SU-DHL-6 (cell line): ENCODE results near the gene L3MBTL4.

ENCODE experiments used
- H2AFZ ChIP-seq: fragments of 200-600 bp; sonication (generic); 2 replicates; pipeline ENCODE4 v1.6.1; 2014; ENCODE audit warnings: low read depth, mild to moderate bottlenecking, moderate library complexity, mixed read lengths, antibody characterized with exemption, low read length; ENCODE audit not compliant: severe bottlenecking
- H3F3A ChIP-seq: fragments of 200-600 bp; shearing (Covaris generic); 2 replicates; pipeline ENCODE4 v1.6.0; 2016; ENCODE audit warnings: antibody characterized with exemption, mild to moderate bottlenecking; ENCODE audit not compliant: insufficient read depth
- H3K27ac ChIP-seq: fragments of 200-600 bp; sonication (generic); 2 replicates; pipeline ENCODE4 v1.5.1; 2016; ENCODE audit warnings: low read depth, mild to moderate bottlenecking, low read length, moderate library complexity, mixed read lengths
- H3K27me3 ChIP-seq: fragments of 200-600 bp; sonication (generic), shearing (Covaris generic); 2 replicates; pipeline ENCODE4 v1.6.0; 2014; ENCODE audit warnings: mild to moderate bottlenecking, low read length
- H3K36me3 ChIP-seq: fragments of 200-600 bp; sonication (generic); 2 replicates; pipeline ENCODE4 v1.6.1; 2014; ENCODE audit warnings: mild to moderate bottlenecking, low read length, mixed read lengths
- H3K4me2 ChIP-seq: fragments of 300-600, 200-600 bp; shearing (Covaris generic), sonication (generic); 2 replicates; pipeline ENCODE4 v1.6.0; 2014; ENCODE audit warnings: low read length, low read depth, mild to moderate bottlenecking; ENCODE audit not compliant: poor library complexity, severe bottlenecking
- H3K4me3 ChIP-seq: fragments of 200-600 bp; sonication (generic); 2 replicates; pipeline ENCODE4 v1.5.1; 2014; ENCODE audit warnings: antibody characterized with exemption, low read length, mild to moderate bottlenecking, mixed read lengths; ENCODE audit not compliant: insufficient read depth, poor library complexity, severe bottlenecking
- H3K79me2 ChIP-seq: fragments of 200-600 bp; sonication (generic); 2 replicates; pipeline ENCODE4 v1.6.1; 2014; ENCODE audit warnings: mild to moderate bottlenecking, low read length, moderate library complexity; ENCODE audit not compliant: insufficient read depth
- H3K9ac ChIP-seq: fragments of 200-600 bp; sonication (generic); 2 replicates; pipeline ENCODE4 v1.7.0; 2014; ENCODE audit warnings: mild to moderate bottlenecking, low read length
- H3K9me2 ChIP-seq: fragments of 200-600 bp; sonication (generic); replicated peaks from 2 replicates; pipeline ENCODE4 v1.6.1; 2014; ENCODE audit warnings: low read length; ENCODE audit not compliant: insufficient read depth
- H3K9me3 ChIP-seq: fragments of 200-600 bp; sonication (generic); 2 replicates; pipeline ENCODE4 v1.6.1; 2014; ENCODE audit warnings: low read length, mixed read lengths; ENCODE audit not compliant: insufficient read depth
- H4K20me1 ChIP-seq: fragments of 200-600 bp; sonication (generic); 2 replicates; pipeline ENCODE4 v1.6.1; 2014; ENCODE audit warnings: low read depth, mild to moderate bottlenecking, antibody characterized with exemption, low read length, moderate library complexity, mixed read lengths
- EZH2phosphoT487 ChIP-seq: fragments of 200-600 bp; sonication (generic), shearing (Covaris generic); conservative IDR thresholded peaks from 2 replicates; pipeline ENCODE4 v1.6.1; 2018; ENCODE audit warnings: mild to moderate bottlenecking, antibody characterized with exemption, low read length, moderate library complexity, mixed read lengths
- TF ChIP-seq, protein P1 (sequence below): fragments of 200-600 bp; sonication (generic); IDR thresholded peaks from one replicate; pipeline ENCODE4 v1.5.1; 2017; ENCODE audit warnings: antibody characterized with exemption, mild to moderate bottlenecking, low read length, moderate library complexity; ENCODE audit not compliant: insufficient read depth, poor library complexity, severe bottlenecking

The L3MBTL4 gene

DNA sequence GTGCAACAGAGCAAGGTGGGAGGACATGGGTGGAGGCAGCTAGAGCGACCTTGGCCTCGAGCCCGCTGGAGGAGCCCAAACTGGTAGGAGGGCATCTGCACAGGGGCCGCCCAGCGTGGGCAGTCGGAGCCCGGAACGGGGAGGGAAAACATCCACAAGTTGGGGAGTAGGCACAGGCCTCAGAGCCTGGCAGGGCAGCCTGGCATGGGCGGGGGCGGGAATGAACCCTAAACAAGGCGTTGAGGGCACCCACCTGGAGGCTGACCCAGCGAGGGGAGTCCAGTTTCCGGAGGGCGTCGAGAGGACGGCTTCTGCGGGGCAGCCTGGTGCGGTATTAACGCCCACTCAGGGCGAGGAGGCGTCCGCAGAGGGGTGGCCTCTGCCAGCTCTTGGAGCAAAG lies 129.9 kb downstream of the L3MBTL4 start:
- H3K79me2 ChIP-seq, result no peaks in the 10 kb centered on the region
- TF ChIP-seq, protein P1, sequence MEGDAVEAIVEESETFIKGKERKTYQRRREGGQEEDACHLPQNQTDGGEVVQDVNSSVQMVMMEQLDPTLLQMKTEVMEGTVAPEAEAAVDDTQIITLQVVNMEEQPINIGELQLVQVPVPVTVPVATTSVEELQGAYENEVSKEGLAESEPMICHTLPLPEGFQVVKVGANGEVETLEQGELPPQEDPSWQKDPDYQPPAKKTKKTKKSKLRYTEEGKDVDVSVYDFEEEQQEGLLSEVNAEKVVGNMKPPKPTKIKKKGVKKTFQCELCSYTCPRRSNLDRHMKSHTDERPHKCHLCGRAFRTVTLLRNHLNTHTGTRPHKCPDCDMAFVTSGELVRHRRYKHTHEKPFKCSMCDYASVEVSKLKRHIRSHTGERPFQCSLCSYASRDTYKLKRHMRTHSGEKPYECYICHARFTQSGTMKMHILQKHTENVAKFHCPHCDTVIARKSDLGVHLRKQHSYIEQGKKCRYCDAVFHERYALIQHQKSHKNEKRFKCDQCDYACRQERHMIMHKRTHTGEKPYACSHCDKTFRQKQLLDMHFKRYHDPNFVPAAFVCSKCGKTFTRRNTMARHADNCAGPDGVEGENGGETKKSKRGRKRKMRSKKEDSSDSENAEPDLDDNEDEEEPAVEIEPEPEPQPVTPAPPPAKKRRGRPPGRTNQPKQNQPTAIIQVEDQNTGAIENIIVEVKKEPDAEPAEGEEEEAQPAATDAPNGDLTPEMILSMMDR, result no peak
- TF ChIP-seq EZH2phosphoT487, result no peak
- no peaks in the 10 kb centered on the region for H3K9me2 ChIP-seq

DNA sequence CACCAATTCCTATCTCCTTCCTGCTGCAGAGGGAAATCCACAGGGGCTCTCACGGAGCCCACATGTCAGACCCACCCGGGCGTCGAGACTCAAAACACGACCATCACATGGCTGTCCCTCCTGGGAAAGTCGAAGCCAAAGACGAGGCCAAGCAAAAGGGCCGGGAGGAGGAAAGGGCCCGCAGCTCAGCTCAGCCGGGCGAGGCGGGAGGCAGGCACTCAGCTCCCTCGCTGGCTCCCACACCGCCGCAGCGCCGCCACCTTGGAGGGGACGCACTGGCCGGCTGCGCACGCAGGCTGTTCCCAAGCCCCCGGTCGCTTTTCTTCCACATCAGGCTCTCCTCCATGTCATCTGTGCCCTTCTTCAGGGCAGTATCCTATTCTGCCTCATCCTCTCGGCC lies 130.4 kb downstream of the L3MBTL4 start:
- no peak overlapping the region for H3K27ac ChIP-seq
- H3K79me2 ChIP-seq, result no peaks in the 10 kb centered on the region
- no peaks in the 10 kb centered on the region for H3K9me2 ChIP-seq
- H3K36me3 ChIP-seq, result no peaks in the 10 kb centered on the region
- H4K20me1 ChIP-seq, result no peaks in the 10 kb centered on the region
- H2AFZ ChIP-seq, result no peak overlapping the region
- H3K9me3 ChIP-seq, result no peaks in the 10 kb centered on the region
- no peaks in the 10 kb centered on the region for H3F3A ChIP-seq
- H3K4me3 ChIP-seq, result no peak overlapping the region
- TF ChIP-seq, protein P1, result no peak
- no peak for TF ChIP-seq EZH2phosphoT487
- no peak overlapping the region for H3K4me2 ChIP-seq
- no peak overlapping the region for H3K9ac ChIP-seq
- no peaks in the 10 kb centered on the region for H3K27me3 ChIP-seq

More for the DNA sequence above, 129.9 kb downstream of the L3MBTL4 start:
- H3K4me2 ChIP-seq, result no peak overlapping the region
- no peak overlapping the region for H3K9ac ChIP-seq
- H2AFZ ChIP-seq, result no peak overlapping the region
- H3K9me3 ChIP-seq, result no peaks in the 10 kb centered on the region
- H3K27ac ChIP-seq, result no peak overlapping the region
- no peaks in the 10 kb centered on the region for H3K36me3 ChIP-seq
- no peaks in the 10 kb centered on the region for H3K27me3 ChIP-seq
- H4K20me1 ChIP-seq, result no peaks in the 10 kb centered on the region
- H3F3A ChIP-seq, result no peaks in the 10 kb centered on the region
- no peak overlapping the region for H3K4me3 ChIP-seq

DNA sequence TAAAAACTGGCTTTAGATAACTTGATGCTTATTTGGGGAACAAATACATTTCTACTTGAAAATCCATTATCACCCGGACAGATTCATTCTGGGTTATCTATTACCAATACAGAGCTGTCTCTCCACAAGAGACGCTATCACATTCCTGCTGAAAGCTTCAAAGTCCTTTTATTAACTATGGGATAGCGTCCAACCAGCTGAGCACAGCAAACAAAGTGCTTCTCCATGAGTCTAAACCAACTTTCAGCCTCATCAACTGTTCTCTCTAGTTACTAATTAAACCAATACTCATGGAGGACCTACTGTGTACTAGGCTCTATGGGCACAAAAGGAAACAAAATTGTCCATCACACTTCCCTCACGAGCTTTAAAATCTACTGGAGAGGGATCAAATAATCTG lies 132.8 kb downstream of the L3MBTL4 start:
- H3K4me2 ChIP-seq, result no peak overlapping the region

More for the DNA sequence above, 132.8 kb downstream of the L3MBTL4 start:
- no peak overlapping the region for H2AFZ ChIP-seq
- H3K9me3 ChIP-seq, result no peaks in the 10 kb centered on the region
- H3K4me3 ChIP-seq, result no peak overlapping the region
- H3K27ac ChIP-seq, result no peak overlapping the region
- no peak overlapping the region for H3K9ac ChIP-seq
- no peaks in the 10 kb centered on the region for H3K36me3 ChIP-seq
- no peak for TF ChIP-seq EZH2phosphoT487
- TF ChIP-seq, protein P1, result no peak
- H4K20me1 ChIP-seq, result no peaks in the 10 kb centered on the region
- no peaks in the 10 kb centered on the region for H3F3A ChIP-seq
- no peaks in the 10 kb centered on the region for H3K79me2 ChIP-seq
- no peaks in the 10 kb centered on the region for H3K27me3 ChIP-seq
- no peaks in the 10 kb centered on the region for H3K9me2 ChIP-seq
